ENCODE results near the gene SMYD3.

SMYD3 gene

DNA sequence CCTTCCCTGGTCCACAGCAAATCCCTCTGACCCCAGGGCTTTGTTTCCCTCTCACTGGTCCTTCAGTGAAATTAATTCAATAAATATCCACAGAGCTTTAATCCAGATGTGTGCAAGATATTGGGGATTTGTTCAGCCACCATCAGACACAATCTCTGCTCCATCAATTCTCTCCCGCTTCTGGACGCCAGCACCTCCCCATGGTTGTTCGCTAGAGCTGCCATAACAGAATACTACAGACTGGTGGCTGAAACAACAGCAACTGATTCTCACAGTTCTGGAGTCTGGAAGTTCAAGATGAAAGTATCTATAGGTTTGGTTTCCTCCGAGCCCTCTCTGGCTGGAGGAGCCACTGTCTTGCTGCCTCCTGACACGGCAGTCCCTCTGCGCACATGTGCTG, 303.9 kb downstream of the SMYD3 start:
- H3K4me3 ChIP-seq (ENCODE audit: low read depth in 1 of 5, low read length in 5 of 5), result no peak overlapping the region
- peaks cover 0 to 9% (median 0%) of the 10 kb centered on the region in 5 donors for H3K4me1 ChIP-seq (ENCODE audit: control insufficient read depth in 5 of 5, insufficient read depth in 5 of 5, low read length in 5 of 5)
- H3K36me3 ChIP-seq (ENCODE audit: control insufficient read depth in 5 of 5, insufficient read depth in 5 of 5, low read length in 5 of 5), result no peaks in the 10 kb centered on the region
- H3K9me3 ChIP-seq (ENCODE audit: control insufficient read depth in 5 of 5, low read length in 5 of 5), result no peaks in the 10 kb centered on the region
- H3K9ac ChIP-seq (ENCODE audit: low read length in 5 of 5), result no peak overlapping the region
- H3K27me3 ChIP-seq (ENCODE audit: control insufficient read depth in 5 of 5, insufficient read depth in 4 of 5, low read length in 5 of 5), result no peaks in the 10 kb centered on the region
- H3K27ac ChIP-seq (ENCODE audit: low read depth, low read length), result no peak overlapping the region

GRCh38 chr1:246200738-246201137, 306.3 kb downstream of the SMYD3 start:
- peaks cover 0 to 9% (median 0%) of the 10 kb centered on the region in 5 donors for H3K4me1 ChIP-seq (ENCODE audit: control insufficient read depth in 5 of 5, insufficient read depth in 5 of 5, low read length in 5 of 5)
- H3K27ac ChIP-seq (ENCODE audit: low read depth, low read length), result no peak overlapping the region
- no peaks in the 10 kb centered on the region for H3K27me3 ChIP-seq (ENCODE audit: control insufficient read depth in 5 of 5, insufficient read depth in 4 of 5, low read length in 5 of 5)
- no peaks in the 10 kb centered on the region for H3K9me3 ChIP-seq (ENCODE audit: control insufficient read depth in 5 of 5, low read length in 5 of 5)
- H3K36me3 ChIP-seq (ENCODE audit: control insufficient read depth in 5 of 5, insufficient read depth in 5 of 5, low read length in 5 of 5), result no peaks in the 10 kb centered on the region
- H3K9ac ChIP-seq (ENCODE audit: low read length in 5 of 5), result no peak overlapping the region
- no peak overlapping the region for H3K4me3 ChIP-seq (ENCODE audit: low read depth in 1 of 5, low read length in 5 of 5)

- Histone ChIP-seq H3K27me3 (ENCODE audit: control insufficient read depth in 5 of 5, insufficient read depth in 4 of 5, low read length in 5 of 5) (no peaks in the 10 kb centered on the region), H3K4me3 (ENCODE audit: low read depth in 1 of 5, low read length in 5 of 5) (no peak overlapping the region), H3K27ac (ENCODE audit: low read depth, low read length) (no peak overlapping the region), H3K9ac (ENCODE audit: low read length in 5 of 5) (no peak overlapping the region), H3K9me3 (ENCODE audit: control insufficient read depth in 5 of 5, low read length in 5 of 5) (no peaks in the 10 kb centered on the region), H3K4me1 (ENCODE audit: control insufficient read depth in 5 of 5, insufficient read depth in 5 of 5, low read length in 5 of 5) (peaks cover 0 to 9% (median 0%) of the 10 kb centered on the region in 5 donors), H3K36me3 (ENCODE audit: control insufficient read depth in 5 of 5, insufficient read depth in 5 of 5, low read length in 5 of 5) (no peaks in the 10 kb centered on the region)
Observed at GRCh38 chr1:246200225-246200624, 306.9 kb downstream of the SMYD3 start.

GRCh38 chr1:246199086-246199645, 307.9 kb downstream of the SMYD3 start:
- Histone ChIP-seq H3K9me3 (ENCODE audit: control insufficient read depth in 5 of 5, low read length in 5 of 5) (no peaks in the 10 kb centered on the region), H3K36me3 (ENCODE audit: control insufficient read depth in 5 of 5, insufficient read depth in 5 of 5, low read length in 5 of 5) (no peaks in the 10 kb centered on the region), H3K27ac (ENCODE audit: low read depth, low read length) (no peak overlapping the region), H3K4me3 (ENCODE audit: low read depth in 1 of 5, low read length in 5 of 5) (no peak overlapping the region), H3K27me3 (ENCODE audit: control insufficient read depth in 5 of 5, insufficient read depth in 4 of 5, low read length in 5 of 5) (no peaks in the 10 kb centered on the region), H3K4me1 (ENCODE audit: control insufficient read depth in 5 of 5, insufficient read depth in 5 of 5, low read length in 5 of 5) (peaks cover 0 to 9% (median 0%) of the 10 kb centered on the region in 5 donors), H3K9ac (ENCODE audit: low read length in 5 of 5) (no peak overlapping the region)

DNA sequence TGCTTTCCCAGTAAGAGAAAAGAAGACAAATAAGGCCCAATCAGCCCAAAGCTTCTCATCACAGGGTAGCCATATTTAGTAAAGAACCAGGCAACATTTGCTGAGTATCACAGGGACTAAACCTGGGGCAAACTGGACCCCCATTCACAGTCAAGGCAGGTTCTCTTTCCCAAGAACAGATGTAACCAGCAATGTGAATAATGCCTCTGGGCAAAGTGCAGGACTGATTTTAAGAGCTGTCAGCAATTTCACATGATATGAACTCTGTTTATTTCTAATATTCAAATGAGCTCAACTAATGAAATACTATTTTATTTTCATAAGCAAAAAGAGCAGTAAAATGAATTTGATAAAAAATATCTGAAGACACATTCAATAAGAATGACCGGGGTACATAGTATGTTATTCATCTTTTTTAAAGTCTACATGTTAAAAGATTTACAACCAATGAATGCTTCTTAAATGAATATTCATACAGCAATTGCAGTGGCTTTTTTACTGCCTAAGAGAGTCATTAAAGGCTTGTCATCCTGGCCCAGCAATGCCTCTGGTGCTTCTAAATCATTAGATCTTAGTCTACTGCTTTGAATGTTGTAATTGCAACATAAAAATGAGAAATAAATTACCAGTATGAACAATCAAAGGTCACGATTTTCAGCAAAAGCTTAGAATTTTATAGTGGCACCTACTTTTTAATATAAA, 308.8 kb downstream of the SMYD3 start:
- peaks cover 0 to 9% (median 0%) of the 10 kb centered on the region in 5 donors for H3K4me1 ChIP-seq (ENCODE audit: control insufficient read depth in 5 of 5, insufficient read depth in 5 of 5, low read length in 5 of 5)
- H3K36me3 ChIP-seq (ENCODE audit: control insufficient read depth in 5 of 5, insufficient read depth in 5 of 5, low read length in 5 of 5), result no peaks in the 10 kb centered on the region
- no peaks in the 10 kb centered on the region for H3K9me3 ChIP-seq (ENCODE audit: control insufficient read depth in 5 of 5, low read length in 5 of 5)
- H3K27me3 ChIP-seq (ENCODE audit: control insufficient read depth in 5 of 5, insufficient read depth in 4 of 5, low read length in 5 of 5), result no peaks in the 10 kb centered on the region
- no peak overlapping the region for H3K9ac ChIP-seq (ENCODE audit: low read length in 5 of 5)
- H3K4me3 ChIP-seq (ENCODE audit: low read depth in 1 of 5, low read length in 5 of 5), result no peak overlapping the region
- no peak overlapping the region for H3K27ac ChIP-seq (ENCODE audit: low read depth, low read length)

GRCh38 chr1:246197076-246197475, 310.0 kb downstream of the SMYD3 start:
- Histone ChIP-seq H3K4me1 (ENCODE audit: control insufficient read depth in 5 of 5, insufficient read depth in 5 of 5, low read length in 5 of 5) (peaks cover 0 to 9% (median 0%) of the 10 kb centered on the region in 5 donors), H3K4me3 (ENCODE audit: low read depth in 1 of 5, low read length in 5 of 5) (no peak overlapping the region), H3K9me3 (ENCODE audit: control insufficient read depth in 5 of 5, low read length in 5 of 5) (no peaks in the 10 kb centered on the region), H3K27ac (ENCODE audit: low read depth, low read length) (no peak overlapping the region), H3K27me3 (ENCODE audit: control insufficient read depth in 5 of 5, insufficient read depth in 4 of 5, low read length in 5 of 5) (no peaks in the 10 kb centered on the region), H3K36me3 (ENCODE audit: control insufficient read depth in 5 of 5, insufficient read depth in 5 of 5, low read length in 5 of 5) (no peaks in the 10 kb centered on the region), H3K9ac (ENCODE audit: low read length in 5 of 5) (no peak overlapping the region)

- no peak overlapping the region for H3K9ac ChIP-seq (ENCODE audit: low read length in 5 of 5)
- peaks cover 0 to 8% (median 0%) of the 10 kb centered on the region in 5 donors for H3K36me3 ChIP-seq (ENCODE audit: control insufficient read depth in 5 of 5, insufficient read depth in 5 of 5, low read length in 5 of 5)
- no peak overlapping the region for H3K27ac ChIP-seq (ENCODE audit: low read depth, low read length)
- peaks cover 0 to 9% (median 0%) of the 10 kb centered on the region in 5 donors for H3K4me1 ChIP-seq (ENCODE audit: control insufficient read depth in 5 of 5, insufficient read depth in 5 of 5, low read length in 5 of 5)
- no peak overlapping the region for H3K4me3 ChIP-seq (ENCODE audit: low read depth in 1 of 5, low read length in 5 of 5)
- no peaks in the 10 kb centered on the region for H3K9me3 ChIP-seq (ENCODE audit: control insufficient read depth in 5 of 5, low read length in 5 of 5)
- no peaks in the 10 kb centered on the region for H3K27me3 ChIP-seq (ENCODE audit: control insufficient read depth in 5 of 5, insufficient read depth in 4 of 5, low read length in 5 of 5)
Observed at GRCh38 chr1:246195296-246195695, 311.8 kb downstream of the SMYD3 start.

- no peak overlapping the region for H3K9ac ChIP-seq (ENCODE audit: low read length in 5 of 5)
- no peaks in the 10 kb centered on the region for H3K27me3 ChIP-seq (ENCODE audit: control insufficient read depth in 5 of 5, insufficient read depth in 4 of 5, low read length in 5 of 5)
- no peaks in the 10 kb centered on the region for H3K9me3 ChIP-seq (ENCODE audit: control insufficient read depth in 5 of 5, low read length in 5 of 5)
- H3K4me3 ChIP-seq (ENCODE audit: low read depth in 1 of 5, low read length in 5 of 5), result no peak overlapping the region
- peaks cover 0 to 8% (median 0%) of the 10 kb centered on the region in 5 donors for H3K36me3 ChIP-seq (ENCODE audit: control insufficient read depth in 5 of 5, insufficient read depth in 5 of 5, low read length in 5 of 5)
- no peaks in the 10 kb centered on the region for H3K4me1 ChIP-seq (ENCODE audit: control insufficient read depth in 5 of 5, insufficient read depth in 5 of 5, low read length in 5 of 5)
- H3K27ac ChIP-seq (ENCODE audit: low read depth, low read length), result no peak overlapping the region
Observed at GRCh38 chr1:246193537-246193936, 313.5 kb downstream of the SMYD3 start.

- Histone ChIP-seq H3K27ac (ENCODE audit: low read depth, low read length) (no peak overlapping the region), H3K4me1 (ENCODE audit: control insufficient read depth in 5 of 5, insufficient read depth in 5 of 5, low read length in 5 of 5) (no peaks in the 10 kb centered on the region), H3K4me3 (ENCODE audit: low read depth in 1 of 5, low read length in 5 of 5) (no peak overlapping the region), H3K27me3 (ENCODE audit: control insufficient read depth in 5 of 5, insufficient read depth in 4 of 5, low read length in 5 of 5) (no peaks in the 10 kb centered on the region), H3K36me3 (ENCODE audit: control insufficient read depth in 5 of 5, insufficient read depth in 5 of 5, low read length in 5 of 5) (peaks cover 0 to 8% (median 0%) of the 10 kb centered on the region in 5 donors), H3K9ac (ENCODE audit: low read length in 5 of 5) (no peak overlapping the region), H3K9me3 (ENCODE audit: control insufficient read depth in 5 of 5, low read length in 5 of 5) (no peaks in the 10 kb centered on the region)
Observed at GRCh38 chr1:246189126-246189525, 318.0 kb downstream of the SMYD3 start.

- Histone ChIP-seq H3K9ac (ENCODE audit: low read length in 5 of 5) (no peak overlapping the region), H3K4me1 (ENCODE audit: control insufficient read depth in 5 of 5, insufficient read depth in 5 of 5, low read length in 5 of 5) (no peaks in the 10 kb centered on the region), H3K27me3 (ENCODE audit: control insufficient read depth in 5 of 5, insufficient read depth in 4 of 5, low read length in 5 of 5) (no peaks in the 10 kb centered on the region), H3K9me3 (ENCODE audit: control insufficient read depth in 5 of 5, low read length in 5 of 5) (no peaks in the 10 kb centered on the region), H3K4me3 (ENCODE audit: low read depth in 1 of 5, low read length in 5 of 5) (no peak overlapping the region), H3K36me3 (ENCODE audit: control insufficient read depth in 5 of 5, insufficient read depth in 5 of 5, low read length in 5 of 5) (peaks cover 0 to 8% (median 0%) of the 10 kb centered on the region in 5 donors), H3K27ac (ENCODE audit: low read depth, low read length) (no peak overlapping the region)
Observed at GRCh38 chr1:246187834-246188372, 319.2 kb downstream of the SMYD3 start.
